WERI-Rb-1 (cell line): ENCODE data around the gene OR8A1.

Experiments
- DNase-seq: peaks from one replicate; pipeline ENCODE4 v3.0.0-alpha.2; 2020
- H3K27ac ChIP-seq: fragments of 250-450 bp; sonication (Bioruptor Pico); 2 replicates; pipeline ENCODE4 v1.5.1; 2020; ENCODE audit warnings: mild to moderate bottlenecking, moderate library complexity
- H3K27me3 ChIP-seq: fragments of 250-450 bp; sonication (Bioruptor Pico); 2 replicates; pipeline ENCODE4 v1.5.1; 2021; ENCODE audit warnings: mild to moderate bottlenecking, low read depth, moderate library complexity; ENCODE audit not compliant: insufficient read depth, severe bottlenecking
- H3K36me3 ChIP-seq: fragments of 250-450 bp; sonication (Bioruptor Pico); 2 replicates; pipeline ENCODE4 v1.5.1; 2020; ENCODE audit warnings: mild to moderate bottlenecking, moderate library complexity
- H3K4me3 ChIP-seq: 2 replicates; pipeline ENCODE4 v1.5.1; 2011; ENCODE audit warnings: low read depth, mild to moderate bottlenecking, control low read depth, low read length
- H3K9me3 ChIP-seq: fragments of 250-450 bp; sonication (Bioruptor Pico); 2 replicates; pipeline ENCODE4 v1.5.1; 2021; ENCODE audit warnings: mild to moderate bottlenecking, moderate library complexity; ENCODE audit not compliant: severe bottlenecking
- CTCF ChIP-seq: IDR thresholded peaks from 2 replicates; pipeline ENCODE4 v1.5.1; 2011; ENCODE audit warnings: low read depth, mild to moderate bottlenecking, control low read depth, inconsistent platforms, low read length

Gene OR8A1

GRCh38 chr11:124538019-124538418, 31.8 kb upstream of the OR8A1 start:
- DNase-seq, result no peak
- Histone ChIP-seq H3K9me3 (no peaks in the 10 kb centered on the region), H3K4me3 (no peak overlapping the region), H3K27me3 (no peaks in the 10 kb centered on the region), H3K36me3 (no peaks in the 10 kb centered on the region), H3K27ac (no peak overlapping the region)
- no peak for TF ChIP-seq CTCF

GRCh38 chr11:124541204-124541603, 28.6 kb upstream of the OR8A1 start:
- no peak for TF ChIP-seq CTCF
- Histone ChIP-seq H3K9me3 (no peaks in the 10 kb centered on the region), H3K27ac (no peak overlapping the region), H3K4me3 (no peak overlapping the region), H3K27me3 (no peaks in the 10 kb centered on the region), H3K36me3 (no peaks in the 10 kb centered on the region)
- DNase-seq, result no peak

- Histone ChIP-seq H3K27ac (no peak overlapping the region), H3K36me3 (no peaks in the 10 kb centered on the region), H3K27me3 (no peaks in the 10 kb centered on the region), H3K9me3 (no peaks in the 10 kb centered on the region), H3K4me3 (no peak overlapping the region)
- TF ChIP-seq CTCF, result no peak
- no peak for DNase-seq
These were observed 26.7 kb upstream of the OR8A1 start for GRCh38 chr11:124543145-124543544.

GRCh38 chr11:124543554-124543953, 26.2 kb upstream of the OR8A1 start, which contains the start of gene OR8B12:
Gene OR8B12 (minus strand): TSS chr11:124543654. CDS start chr11:124543654, 0 bp downstream.
- H3K27me3 ChIP-seq, result no peaks in the 10 kb centered on the region
- no peaks in the 10 kb centered on the region for H3K9me3 ChIP-seq
- no peak for TF ChIP-seq CTCF
- no peaks in the 10 kb centered on the region for H3K36me3 ChIP-seq
- no peak within 1 kb of the TSS for H3K27ac ChIP-seq
- DNase-seq, result no peak
- H3K4me3 ChIP-seq, result no peak within 1 kb of the TSS

GRCh38 chr11:124551189-124551588, 18.6 kb upstream of the OR8A1 start:
- H3K9me3 ChIP-seq, result no peaks in the 10 kb centered on the region
- no peak overlapping the region for H3K27ac ChIP-seq
- no peaks in the 10 kb centered on the region for H3K27me3 ChIP-seq
- no peak overlapping the region for H3K4me3 ChIP-seq
- peak; percentile 33; the same call in 1 of the 2 replicates for TF ChIP-seq CTCF
- no peak for DNase-seq
- no peaks in the 10 kb centered on the region for H3K36me3 ChIP-seq

- H3K9me3 ChIP-seq, result no peaks in the 10 kb centered on the region
- no peak overlapping the region for H3K4me3 ChIP-seq
- DNase-seq, result no peak
- H3K36me3 ChIP-seq, result no peaks in the 10 kb centered on the region
- H3K27me3 ChIP-seq, result no peaks in the 10 kb centered on the region
- no peak for TF ChIP-seq CTCF
- no peak overlapping the region for H3K27ac ChIP-seq
These were observed 17.8 kb upstream of the OR8A1 start for GRCh38 chr11:124551987-124552386.
